Measurements from ENCODE around the gene TBC1D24. TPM values are rescaled to one million over a fixed set of nuclear protein-coding genes. Genes with fewer than 3 reads are reported as not detected.

TBC1D24 gene
- total and polyA plus RNA-seq, 7 donors: 0.60 to 16.1 (median 6.5) TPM

- intact Hi-C loops (cut with DNase I): loop anchor here (5.0 kb wide), 1 partner anchor 43 kb away; no protein-coding TSS in a partner anchor
- Histone ChIP-seq H3K36me3 (peaks cover 0 to under 1% (median 0%) of the 10 kb centered on the region in 4 donors), H3K27me3 (no peaks in the 10 kb centered on the region), H3K27ac (peak overlapping the region in 3 of 4 donors; percentile 57 to 64 (median 59)), H3K4me3 (peak overlapping the region; percentile 38 to 57 (median 54)), H3K9me3 (no peaks in the 10 kb centered on the region), H3K4me1 (peaks cover 0 to 17% (median 16%) of the 10 kb centered on the region in 4 donors)
- DNase-seq: no peak
- TF ChIP-seq POLR2AphosphoS5 (IDR thresholded peaks at IDR 0.05) (no peak), EP300 (IDR thresholded peaks at IDR 0.05) (no peak), CTCF (IDR thresholded peaks at IDR 0.05) (no peak), POLR2A (IDR thresholded peaks at IDR 0.05) (no peak)
- WGBS, 2 donors: 20 to 37% methylated on average over 18 of the region's 18 CpGs
Measured at GRCh38 chr16:2458887-2459646, 15.9 kb upstream of the TBC1D24 start.

GRCh38 chr16:2459647-2460390 is 15.1 kb upstream of the TBC1D24 start, which contains the start of gene TEDC2:
Gene TEDC2 (plus strand): TSS chr16:2460109. CDS start chr16:2460145, 36 bp downstream.
- Histone ChIP-seq H3K4me1 (peaks cover 0 to 17% (median 16%) of the 10 kb centered on the region in 4 donors), H3K27ac (peak within 1 kb of the TSS; percentile 44 to 64 (median 58)), H3K4me3 (peak within 1 kb of the TSS; percentile 38 to 57 (median 54)), H3K9me3 (no peaks in the 10 kb centered on the region), H3K36me3 (no peaks in the 10 kb centered on the region), H3K27me3 (no peaks in the 10 kb centered on the region)
- WGBS, 2 donors: 0 to 1% methylated on average over 66 of the region's 66 CpGs
- intact Hi-C loops (cut with DNase I): loop anchor here (5.0 kb wide), 1 partner anchor 42 kb away; no protein-coding TSS in a partner anchor
- peak; percentile 98 for DNase-seq
- no peak for TF ChIP-seq POLR2A (IDR thresholded peaks at IDR 0.05)
- TF ChIP-seq POLR2AphosphoS5 (IDR thresholded peaks at IDR 0.05): peak in 3 of 4 donors; percentile 9 to 35 (median 22)
- no peak for TF ChIP-seq CTCF (IDR thresholded peaks at IDR 0.05)

GRCh38 chr16:2460391-2460713 is 14.6 kb upstream of the TBC1D24 start:
- intact Hi-C loops (cut with DNase I): no loop called here
- WGBS, 2 donors: 5 to 6% methylated on average over 20 of the region's 20 CpGs
- TF ChIP-seq CTCF (IDR thresholded peaks at IDR 0.05) (no peak), POLR2AphosphoS5 (IDR thresholded peaks at IDR 0.05) (no peak), EP300 (IDR thresholded peaks at IDR 0.05) (no peak), POLR2A (IDR thresholded peaks at IDR 0.05) (no peak)
- peaks cover 0 to 17% (median 16%) of the 10 kb centered on the region in 4 donors for H3K4me1 ChIP-seq
- H3K36me3 ChIP-seq: no peaks in the 10 kb centered on the region
- H3K4me3 ChIP-seq: peak overlapping the region in 3 of 4 donors; percentile 51 to 57 (median 56)
- H3K27ac ChIP-seq: no peak overlapping the region
- no peaks in the 10 kb centered on the region for H3K27me3 ChIP-seq
- H3K9me3 ChIP-seq: no peaks in the 10 kb centered on the region
- no peak for DNase-seq

- 89% methylated on average over 13 of the region's 13 CpGs for WGBS, 2 donors
- H3K4me1 ChIP-seq: peaks cover 0 to 17% (median 16%) of the 10 kb centered on the region in 4 donors
- TF ChIP-seq POLR2A (IDR thresholded peaks at IDR 0.05) (no peak), CTCF (IDR thresholded peaks at IDR 0.05) (no peak), POLR2AphosphoS5 (IDR thresholded peaks at IDR 0.05) (no peak), EP300 (IDR thresholded peaks at IDR 0.05) (no peak)
- no peak for DNase-seq
- no peaks in the 10 kb centered on the region for H3K9me3 ChIP-seq
- H3K4me3 ChIP-seq: no peak overlapping the region
- no peaks in the 10 kb centered on the region for H3K27me3 ChIP-seq
- no peak overlapping the region for H3K27ac ChIP-seq
- intact Hi-C loops (cut with DNase I): no loop called here
- H3K36me3 ChIP-seq: no peaks in the 10 kb centered on the region
Measured at GRCh38 chr16:2460916-2461315, 14.0 kb upstream of the TBC1D24 start.

Measured in sigmoid colon (tissue), 7 donors.